ENCODE results near the gene KLHL2.
"Not testable (repeated sequence)": the region's sequence is repeated elsewhere in the genome, so short reads cannot be mapped to it uniquely, and the experiment has no call there.

KLHL2 gene

GRCh38 chr4:165335163-165335703, 127.9 kb downstream of the KLHL2 start:
- peaks cover 22% of the 10 kb centered on the region; the same call in 1 of the 2 replicates for H3K36me3 ChIP-seq (ENCODE audit: insufficient read depth)
- no peak overlapping the region for H3K27ac ChIP-seq
- no peak overlapping the region for H3K9ac ChIP-seq
- H3K27me3 ChIP-seq (ENCODE audit: insufficient read depth, low read depth) = no peaks in the 10 kb centered on the region
- H2AFZ ChIP-seq (ENCODE audit: low read depth) = no peak overlapping the region
- H3K79me2 ChIP-seq (ENCODE audit: insufficient read depth, low read depth) = peaks cover 56% of the 10 kb centered on the region
- no peak for TF ChIP-seq CTCF (conservative IDR thresholded peaks at IDR 0.05; ENCODE audit: low read depth, low read length)
- no peak overlapping the region for H3K4me3 ChIP-seq (IDR thresholded peaks at IDR 0.05; ENCODE audit: insufficient read depth, low read depth, low read length)
- peaks cover 26% of the 10 kb centered on the region for H3K4me1 ChIP-seq (ENCODE audit: low read depth, poor library complexity, severe bottlenecking)
- H4K20me1 ChIP-seq (ENCODE audit: insufficient read depth) = peaks cover 16% of the 10 kb centered on the region; the same call in 1 of the 2 replicates
- H3K4me2 ChIP-seq = no peak overlapping the region

- Histone ChIP-seq H3K4me1 (ENCODE audit: low read depth, poor library complexity, severe bottlenecking) (peaks cover 11% of the 10 kb centered on the region), H2AFZ (ENCODE audit: low read depth) (no peak overlapping the region), H3K27ac (no peak overlapping the region), H3K4me3 (IDR thresholded peaks at IDR 0.05; ENCODE audit: insufficient read depth, low read depth, low read length) (no peak overlapping the region), H3K27me3 (ENCODE audit: insufficient read depth, low read depth) (no peaks in the 10 kb centered on the region), H4K20me1 (ENCODE audit: insufficient read depth) (0 out of 2 replicates have a peak, but pooled peaks cover 9% of the 10 kb centered on the region), H3K79me2 (ENCODE audit: insufficient read depth, low read depth) (peaks cover 41% of the 10 kb centered on the region), H3K4me2 (no peak overlapping the region), H3K9ac (no peak overlapping the region), H3K36me3 (ENCODE audit: insufficient read depth) (peaks cover 22% of the 10 kb centered on the region; the same call in 1 of the 2 replicates)
- TF ChIP-seq CTCF (conservative IDR thresholded peaks at IDR 0.05; ENCODE audit: low read depth, low read length) = no peak
These were observed 129.4 kb downstream of the KLHL2 start for GRCh38 chr4:165336743-165337142.

GRCh38 chr4:165342340-165342739, 135.0 kb downstream of the KLHL2 start:
- H2AFZ ChIP-seq (ENCODE audit: low read depth); H4K20me1 ChIP-seq (ENCODE audit: insufficient read depth); H3K9ac ChIP-seq; H3K4me1 ChIP-seq (ENCODE audit: low read depth, poor library complexity, severe bottlenecking); H3K27ac ChIP-seq; H3K4me2 ChIP-seq; H3K4me3 ChIP-seq (IDR thresholded peaks at IDR 0.05; ENCODE audit: insufficient read depth, low read depth, low read length); H3K79me2 ChIP-seq (ENCODE audit: insufficient read depth, low read depth); H3K27me3 ChIP-seq (ENCODE audit: insufficient read depth, low read depth): not testable (repeated sequence)
- peaks cover 17% of the 10 kb centered on the region; the same call in 1 of the 2 replicates for H3K36me3 ChIP-seq (ENCODE audit: insufficient read depth)

GRCh38 chr4:165343353-165344191, 136.2 kb downstream of the KLHL2 start:
- Histone ChIP-seq H3K4me3 (IDR thresholded peaks at IDR 0.05; ENCODE audit: insufficient read depth, low read depth, low read length) (no peak overlapping the region), H3K79me2 (ENCODE audit: insufficient read depth, low read depth) (no peaks in the 10 kb centered on the region), H3K27ac (no peak overlapping the region), H3K4me2 (no peak overlapping the region), H3K9ac (no peak overlapping the region), H3K36me3 (ENCODE audit: insufficient read depth) (peaks cover 7% of the 10 kb centered on the region; the same call in 1 of the 2 replicates), H3K27me3 (ENCODE audit: insufficient read depth, low read depth) (no peaks in the 10 kb centered on the region), H4K20me1 (ENCODE audit: insufficient read depth) (0 out of 2 replicates have a peak, but pooled peaks cover 3% of the 10 kb centered on the region), H3K4me1 (ENCODE audit: low read depth, poor library complexity, severe bottlenecking) (no peaks in the 10 kb centered on the region), H2AFZ (ENCODE audit: low read depth) (no peak overlapping the region)
- TF ChIP-seq CTCF (conservative IDR thresholded peaks at IDR 0.05; ENCODE audit: low read depth, low read length) = no peak
